GM12878 (cell line): Measurements from ENCODE around the gene TXNDC16. TPM values are rescaled to one million over a fixed set of nuclear protein-coding genes. Genes with fewer than 3 reads are reported as not detected.

Experiments used
- ATAC-seq: fragments of 200-7000 bp; cut with Tn5 transposase; 3 replicates; pipeline ENCODE4 v1.9.1; 2020; ENCODE audit warnings: mild to moderate bottlenecking, moderate library complexity
- BruUV-seq: library from RNA; stranded (reverse); fragments of 400-500 nt; replicated peaks from 2 replicates; lab custom pipeline; 2021; lab: Mats Ljungman, UMichigan
- CTCF ChIA-PET: fragments of 300-600 bp; sonication (Branson Sonifier 250); formaldehyde crosslinking; extraction: SDS; loops from one replicate; lab custom pipeline; 2021; ENCODE audit warnings: inconsistent platforms; lab: Yijun Ruan, JAX
- POLR2A ChIA-PET: fragments of 350-600 bp; formaldehyde crosslinking; extraction: SDS; loops from one replicate; lab custom pipeline; 2021; ENCODE audit warnings: inconsistent platforms; lab: Charles Lee
- RAD21 ChIA-PET: fragments of 300-600 bp; sonication (Branson Sonifier 250); formaldehyde crosslinking; loops from one replicate; lab custom pipeline; 2023; ENCODE audit warnings: antibody characterized with exemption; ENCODE audit not compliant: unreplicated experiment; lab: Charles Lee
- SMC1A ChIA-PET: fragments of 300-600 bp; sonication (Branson Sonifier 250); formaldehyde crosslinking; loops from one replicate; lab custom pipeline; 2023; ENCODE audit not compliant: unreplicated experiment, uncharacterized antibody; lab: Charles Lee
- DNase-seq: peaks from one replicate; pipeline ENCODE4 v3.0.0-alpha.2; 2011; ENCODE audit warnings: low read depth, low spot score
- FAIRE-seq: peaks from 3 replicates; lab custom pipeline; 2011; peaks lifted over from hg19 to GRCh38; lab: Jason Lieb, UNC
- H2AFZ ChIP-seq: 2 replicates; pipeline ENCODE4 v1.6.0; 2011; ENCODE audit warnings: low read depth, low read length, control low read depth; ENCODE audit not compliant: control insufficient read depth
- H3K27ac ChIP-seq: 2 replicates; pipeline ENCODE4 v1.5.1; 2011; ENCODE audit warnings: control low read depth; ENCODE audit not compliant: control insufficient read depth, insufficient read depth
- H3K27me3 ChIP-seq, 2 experiments: replicated peaks in 1 of 2; 2 replicates each; pipeline versions ENCODE4 v1.6.0 to v1.6.1; 2011; ENCODE audit warnings: low read length in 1 of 2; ENCODE audit not compliant: control insufficient read depth in 2 of 2, insufficient read depth in 2 of 2
- H3K36me3 ChIP-seq, 2 experiments: 2 replicates each; pipeline ENCODE4 v1.5.1; 2011; ENCODE audit warnings: low read length in 1 of 2; ENCODE audit not compliant: control insufficient read depth in 2 of 2, insufficient read depth in 2 of 2
- H3K4me1 ChIP-seq: 2 replicates; pipeline ENCODE4 v1.6.1; 2011; ENCODE audit warnings: mild to moderate bottlenecking, low read length, moderate library complexity, mixed read lengths; ENCODE audit not compliant: control insufficient read depth, insufficient read depth
- H3K4me2 ChIP-seq: 2 replicates; pipeline ENCODE4 v1.6.0; 2011; ENCODE audit warnings: control low read depth; ENCODE audit not compliant: control insufficient read depth, insufficient read depth
- H3K4me3 ChIP-seq: fragments of 200-600 bp; sonication (generic); 2 replicates; pipeline ENCODE4 v1.5.1; 2016
- H3K79me2 ChIP-seq: 2 replicates; pipeline ENCODE4 v1.6.0; 2011; ENCODE audit warnings: low read length; ENCODE audit not compliant: control insufficient read depth, insufficient read depth
- H3K9ac ChIP-seq: 2 replicates; pipeline ENCODE4 v1.8.0; 2011; ENCODE audit warnings: low read length, control low read depth, mixed read lengths; ENCODE audit not compliant: control insufficient read depth, insufficient read depth
- H3K9me3 ChIP-seq: replicated peaks from 3 replicates; pipeline ENCODE4 v1.5.1; 2011; ENCODE audit warnings: mild to moderate bottlenecking, low read length; ENCODE audit not compliant: control insufficient read depth, insufficient read depth
- H4K20me1 ChIP-seq: 2 replicates; pipeline ENCODE4 v1.6.0; 2011; ENCODE audit not compliant: control insufficient read depth, insufficient read depth
- BHLHE40 ChIP-seq, 2 experiments: fragments of 450-650 bp in 1 of 2; IDR thresholded peaks; 2 replicates each; pipeline ENCODE4 v1.6.1; 2011 to 2017; ENCODE audit warnings: low read depth in 2 of 2, borderline replicate concordance in 1 of 2, improper control_type of control experiment in 1 of 2, low read length in 1 of 2, mild to moderate bottlenecking in 1 of 2
- BRCA1 ChIP-seq: IDR thresholded peaks from 2 replicates; pipeline ENCODE4 v1.6.1; 2011; ENCODE audit warnings: low read depth, low read length, improper control_type of control experiment
- CBFB ChIP-seq: IDR thresholded peaks from 2 replicates; pipeline ENCODE4 v1.6.1; 2016; ENCODE audit warnings: antibody characterized with exemption, low read depth
- CHD4 ChIP-seq: fragments of 200-600 bp; sonication (generic); IDR thresholded peaks from 2 replicates; pipeline ENCODE4 v1.6.1; 2016; ENCODE audit warnings: mild to moderate bottlenecking
- HDAC2 ChIP-seq: fragments of 200-600 bp; sonication (generic); IDR thresholded peaks from 2 replicates; pipeline ENCODE4 v1.6.1; 2017
- HDGF ChIP-seq: fragments of 450-650 bp; IDR thresholded peaks from 2 replicates; pipeline ENCODE4 v1.6.1; 2016; ENCODE audit warnings: antibody characterized with exemption
- NFIC ChIP-seq: IDR thresholded peaks from 2 replicates; pipeline ENCODE4 v1.6.1; 2012; ENCODE audit warnings: low read depth, mild to moderate bottlenecking, inconsistent platforms, low read length, moderate library complexity
- NR2C1 ChIP-seq: fragments of 450-650 bp; IDR thresholded peaks from 2 replicates; pipeline ENCODE4 v1.6.1; 2017; ENCODE audit warnings: antibody characterized with exemption, mild to moderate bottlenecking, moderate library complexity
- RAD21 ChIP-seq: IDR thresholded peaks from 2 replicates; pipeline ENCODE4 v1.6.1; 2011; ENCODE audit warnings: mild to moderate bottlenecking, low read depth, low read length, moderate library complexity; ENCODE audit not compliant: insufficient read depth
- RFX5 ChIP-seq: IDR thresholded peaks from 2 replicates; pipeline ENCODE4 v1.6.1; 2011; ENCODE audit warnings: low read depth, low read length, improper control_type of control experiment
- TAF1 ChIP-seq: IDR thresholded peaks from 2 replicates; pipeline ENCODE4 v1.6.1; 2011; ENCODE audit warnings: mild to moderate bottlenecking, low read depth, low read length, borderline replicate concordance
- TARDBP ChIP-seq: IDR thresholded peaks from 2 replicates; pipeline ENCODE4 v1.6.1; 2016; ENCODE audit warnings: borderline replicate concordance
- ZBED1 ChIP-seq: IDR thresholded peaks from 2 replicates; pipeline ENCODE4 v1.6.1; 2016; ENCODE audit warnings: borderline replicate concordance
- ZBTB11 ChIP-seq: fragments of 450-650 bp; formaldehyde crosslinking; IDR thresholded peaks from 2 replicates; pipeline ENCODE4 v1.5.0; 2022; ENCODE audit warnings: mild to moderate bottlenecking, missing genetic modification characterization
- ZBTB4 ChIP-seq: fragments of 450-650 bp; formaldehyde crosslinking; IDR thresholded peaks from 2 replicates; pipeline ENCODE4 v1.4.0; 2022; ENCODE audit warnings: mild to moderate bottlenecking, moderate library complexity
- WGBS: methylation state at CpG from one replicate; pipeline ENCODE4 v1.1.6; 2016; ENCODE audit warnings: low lambda C conversion rate; ENCODE audit not compliant: insufficient replicate concordance, insufficient coverage; ENCODE audit errors: missing lambda C conversion rate; 5-methylcytosine and 5-hydroxymethylcytosine counted together
- in situ Hi-C: fragments of 300-500 bp; cut with MboI; formaldehyde crosslinking; loops from 9 replicates; pipeline ENCODE4 v1.14.3; 2018; ENCODE audit warnings: mixed read lengths
- intact Hi-C: fragments of 100-400 bp; cut with micrococcal nuclease; formaldehyde crosslinking; loops from one replicate; pipeline ENCODE4 v1.14.2; 2022; ENCODE audit not compliant: unreplicated experiment
- polyA plus RNA-seq, 11 experiments: library from polyadenylated mRNA; depleted of rRNA in 4 of 11; unstranded in 6 of 11; stranded (reverse) in 5 of 11; fragments of >200 nt; fragmentation: Nextera tagmentation in 4 of 11; fragmentation: Illumina TruSeq in 1 of 11; extraction: Ambion mirVana in 4 of 11; extraction: Trizol in 1 of 11; gene quantifications; 1 replicate in 1 of 11; 2 replicates in 10 of 11; pipeline versions ENCODE4 v1.2.1 to v1.2.3, GENCODE V29; 2011 to 2016; ENCODE audit warnings: inconsistent platforms in 2 of 11, missing spikeins in 2 of 11, low read depth in 1 of 11
- total RNA-seq, 4 experiments: library from RNA; depleted of rRNA in 3 of 4; stranded (reverse); fragments of >200 nt in 3 of 4; fragmentation: Illumina TruSeq in 1 of 4; extraction: Trizol in 1 of 4; gene quantifications; 2 replicates each; pipeline versions ENCODE4 v1.2.1 to v1.2.3, GENCODE V29; 2013 to 2021

Gene TXNDC16
- total and polyA plus RNA-seq, 10 of the 15 experiments (the other 5 are each of a cell fraction or from before 2014, with no cell fraction given) = 1.2 to 7.9 (median 5.5) TPM

- Histone ChIP-seq H3K9me3 (no peaks in the 10 kb centered on the region), H3K4me3 (no peak overlapping the region), H3K4me1 (no peaks in the 10 kb centered on the region), H3K79me2 (no peaks in the 10 kb centered on the region), H3K9ac (no peak overlapping the region), H3K27me3 (no peaks in the 10 kb centered on the region), H3K4me2 (no peak overlapping the region), H4K20me1 (no peaks in the 10 kb centered on the region), H3K36me3 (no peaks in the 10 kb centered on the region; a peak in 1 of 4 replicates), H3K27ac (no peak overlapping the region), H2AFZ (no peak overlapping the region)
- FAIRE-seq (no peak), DNase-seq (no peak), ATAC-seq (no peak)
- in situ Hi-C loops (no loop called here), intact Hi-C loops (no loop called here)
- POLR2A ChIA-PET = interaction anchor here (0.6 kb wide), 1 partner anchor 111 kb away, joined by 5 read pairs; no protein-coding TSS in a partner anchor
- SMC1A ChIA-PET = interaction anchor here (1.1 kb wide), 1 partner anchor 12 kb away, joined by 3 read pairs; no protein-coding TSS in a partner anchor
- CTCF ChIA-PET = no interaction called here
- no TSS peak for BruUV-seq
- RAD21 ChIA-PET = interaction anchor here (0.7 kb wide), 1 partner anchor 27 kb away, joined by 4 read pairs; no protein-coding TSS in a partner anchor
- no peak for TF ChIP-seq TARDBP
- TF ChIP-seq CHD4 = no peak
- no peak for TF ChIP-seq HDAC2
- TF ChIP-seq RFX5 = no peak
- no peak for TF ChIP-seq NR2C1
- TF ChIP-seq BRCA1 = no peak
- no peak for TF ChIP-seq RAD21
- TF ChIP-seq ZBTB4 (CRISPR knock-in tag) = no peak
- TF ChIP-seq TAF1 = no peak
- TF ChIP-seq BHLHE40 (IDR thresholded peaks at IDR 0.05; ENCODE audit: borderline replicate concordance in 1 of 2, low read depth in 2 of 2, low read length in 1 of 2) = no peak
- TF ChIP-seq HDGF = no peak
- TF ChIP-seq ZBED1 = no peak
- TF ChIP-seq CBFB = no peak
- TF ChIP-seq NFIC = no peak
- TF ChIP-seq ZBTB11 = no peak
- whole genome bisulfite sequencing = 97% methylated on average over 1 of the region's 1 CpG
These were observed 117.3 kb downstream of the TXNDC16 start for GRCh38 chr14:52434955-52435354.
